Stomach (tissue), 9 donors: ENCODE measurements around the gene NOS2. TPM values are rescaled to one million over a fixed set of nuclear protein-coding genes. Genes with fewer than 3 reads are reported as not detected.

ENCODE experiments used
- DNase-seq, 2 donors: peaks; one replicate each; pipeline versions ENCODE4 v3.0.0 to v3.0.0-alpha.2; 2013 to 2019
- H3K27ac ChIP-seq, 5 donors: fragments of 200-600 bp in 4 of 5; sonication (generic) in 4 of 5; one replicate each; pipeline ENCODE4 v1.5.1; 2013 to 2019; ENCODE audit warnings: mild to moderate bottlenecking in 1 of 5, moderate library complexity in 1 of 5
- H3K27me3 ChIP-seq, 3 donors: fragments of 200-600 bp; sonication (generic); one replicate each; pipeline ENCODE4 v1.5.1; 2017 to 2019; ENCODE audit warnings: mixed run types in 1 of 3
- H3K36me3 ChIP-seq, 4 donors: fragments of 200-600 bp; sonication (generic); 1 replicate in 3 of 4; 2 replicates in 1 of 4; pipeline ENCODE4 v1.5.1; 2016 to 2019
- H3K4me1 ChIP-seq, 4 donors: fragments of 200-600 bp; sonication (generic); one replicate each; pipeline ENCODE4 v1.5.1; 2016 to 2019
- H3K4me3 ChIP-seq, 4 donors: fragments of 200-600 bp; sonication (generic) in 3 of 4; one replicate each; pipeline ENCODE4 v1.5.1; 2016 to 2019; ENCODE audit warnings: mild to moderate bottlenecking in 1 of 4
- H3K9me3 ChIP-seq, 4 donors: fragments of 200-600 bp; sonication (generic); one replicate each; pipeline ENCODE4 v1.5.1; 2016 to 2019
- CTCF ChIP-seq, 7 experiments: fragments of 450-650 bp in 4 of 7; fragments of 200-600 bp in 3 of 7; sonication (generic) in 3 of 7; IDR thresholded peaks; one replicate each; pipeline ENCODE4 v1.5.1; 2016 to 2019; ENCODE audit warnings: antibody characterized with exemption in 7 of 7, control low read depth in 2 of 7, mild to moderate bottlenecking in 1 of 7
- EP300 ChIP-seq: sonication (generic); formaldehyde crosslinking; IDR thresholded peaks from one replicate; pipeline ENCODE4 v1.6.1; 2017; ENCODE audit warnings: antibody characterized with exemption
- POLR2A ChIP-seq, 4 donors: fragments of 450-650 bp; IDR thresholded peaks; one replicate each; pipeline ENCODE4 v1.6.1; 2016; ENCODE audit warnings: antibody characterized with exemption in 4 of 4, control low read depth in 2 of 4, mild to moderate bottlenecking in 1 of 4, moderate library complexity in 1 of 4
- POLR2AphosphoS5 ChIP-seq, 3 donors: sonication (generic); formaldehyde crosslinking; IDR thresholded peaks; one replicate each; pipeline ENCODE4 v1.6.1; 2016; ENCODE audit warnings: antibody characterized with exemption in 3 of 3
- WGBS, 5 donors: extraction: QIAGEN DNeasy Blood & Tissue Kit in 3 of 5; methylation state at CpG; one replicate each; pipeline versions ENCODE4 v1.1.5 to v1.1.7; 2013 to 2018; 5-methylcytosine and 5-hydroxymethylcytosine counted together
- intact Hi-C: fragments of 100-400 bp; cut with DNase I; formaldehyde crosslinking; loops from one replicate; pipeline ENCODE4 v1.15.1; 2023; ENCODE audit warnings: low total_unique reads
- polyA plus RNA-seq, 3 donors: library from polyadenylated mRNA; stranded (reverse); fragments of 200-250 nt; gene quantifications; one replicate each; pipeline ENCODE4 v1.2.3, GENCODE V29; 2013
- total RNA-seq, 5 donors: library from RNA; depleted of rRNA; stranded (reverse); fragments of >200 nt; gene quantifications; one replicate each; pipeline versions ENCODE4 v1.1.0 to v1.2.3, GENCODE V29; 2014 to 2016
- donor health status: healthy with polysubstance abuse.
- donor health status: Bipolar disorder and iron deficiency.
- donor health status: healthy.

The NOS2 gene
- total and polyA plus RNA-seq, 8 donors = 0.18 to 0.87 (median 0.20) TPM; not detected in 5

DNA sequence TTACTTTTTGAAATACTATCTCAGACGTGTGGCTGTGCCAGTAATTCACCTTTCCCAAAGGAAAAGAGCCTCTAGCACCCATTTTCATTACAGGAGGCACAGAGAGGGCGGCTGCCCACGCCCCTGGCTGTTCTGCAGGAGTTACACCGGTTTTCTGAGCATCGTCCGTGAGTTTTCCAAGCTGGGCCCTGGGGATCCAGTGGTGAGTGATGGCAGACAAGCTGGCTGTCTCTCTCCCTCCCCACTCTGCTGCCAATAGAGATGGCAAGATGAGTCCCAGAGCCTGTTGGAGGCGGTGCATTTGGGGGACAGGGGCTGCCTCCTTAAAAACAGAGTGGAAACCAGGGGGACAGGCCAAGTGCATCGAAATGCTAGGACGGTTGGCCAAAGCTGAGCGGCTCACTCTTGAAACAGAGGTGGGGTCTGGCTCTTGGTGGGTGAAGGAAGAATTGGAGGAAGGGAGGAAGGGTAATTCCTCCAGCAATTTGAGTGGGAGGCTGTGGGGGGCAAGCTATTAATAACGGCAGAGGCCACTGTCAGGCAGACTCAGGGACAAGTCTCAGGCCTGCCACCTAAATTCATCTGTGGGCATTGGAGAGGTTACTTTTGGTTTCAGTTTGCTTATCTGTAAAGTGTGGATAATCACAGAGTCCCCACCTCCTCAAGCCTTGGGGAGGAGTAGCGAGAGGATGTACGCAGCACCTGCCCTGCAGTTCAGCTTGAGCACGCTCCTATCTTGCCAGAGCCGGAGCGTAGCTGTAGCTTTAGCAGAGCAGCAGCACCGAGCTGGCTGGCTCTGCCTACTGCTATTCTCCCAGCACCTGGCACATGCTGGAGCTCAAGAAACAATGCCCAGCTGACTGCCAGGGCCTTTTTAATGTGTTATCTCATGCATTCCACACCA lies 7.5 kb upstream of the NOS2 start:
- H3K9me3 ChIP-seq = no peaks in the 10 kb centered on the region
- WGBS, 5 donors = 54 to 75% (median 64%) methylated on average over 14 to 17 of the region's 17 CpGs
- peaks cover 3 to 22% (median 14%) of the 10 kb centered on the region in 4 donors for H3K4me1 ChIP-seq
- DNase-seq = peak; percentile 49 to 71
- H3K36me3 ChIP-seq = no peaks in the 10 kb centered on the region
- intact Hi-C loops = no loop called here
- TF ChIP-seq CTCF (IDR thresholded peaks at IDR 0.05) = no peak
- no peak for TF ChIP-seq EP300
- TF ChIP-seq POLR2AphosphoS5 (IDR thresholded peaks at IDR 0.05) = no peak
- TF ChIP-seq POLR2A (IDR thresholded peaks at IDR 0.05) = no peak
- H3K27me3 ChIP-seq = no peaks in the 10 kb centered on the region
- peak overlapping the region in 1 of 5 donors; percentile 55 for H3K27ac ChIP-seq
- H3K4me3 ChIP-seq = peak overlapping the region in 2 of 4 donors; percentile 8 to 25

DNA sequence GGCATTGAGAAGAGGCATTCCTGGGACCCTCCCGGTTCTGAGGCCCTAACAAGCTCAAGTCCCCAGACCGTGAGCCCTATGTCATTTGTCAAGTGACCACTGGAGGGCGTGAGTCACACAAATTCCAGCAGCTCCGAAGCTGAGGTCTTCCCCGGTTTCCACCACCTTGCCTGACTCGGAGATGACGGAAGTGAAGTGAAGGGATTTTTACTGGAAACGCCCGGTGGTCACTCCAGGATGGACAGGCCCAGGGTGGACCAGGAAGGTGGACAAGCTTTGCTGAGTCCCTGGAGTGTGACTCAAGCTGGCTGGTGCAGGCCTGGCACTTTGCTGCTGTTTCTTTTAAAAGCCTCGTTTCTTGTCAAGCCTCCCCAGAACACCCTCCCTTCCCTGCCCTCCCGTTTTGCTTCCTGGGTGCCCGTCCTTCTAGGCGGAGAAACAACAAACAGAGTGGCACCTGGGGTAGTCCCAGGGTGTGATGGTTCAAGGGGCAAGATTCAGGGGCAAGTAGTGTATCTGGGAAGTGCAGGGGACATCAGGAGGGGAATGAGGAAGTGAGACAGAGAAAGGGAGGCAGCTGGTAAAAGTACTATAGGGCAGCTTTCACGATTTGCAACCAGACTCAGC lies 5.3 kb upstream of the NOS2 start:
- peak overlapping the region; percentile 29 to 37 (median 33) for H3K4me3 ChIP-seq
- H3K4me1 ChIP-seq = peaks cover 3 to 22% (median 12%) of the 10 kb centered on the region in 4 donors
- H3K9me3 ChIP-seq = no peaks in the 10 kb centered on the region
- H3K27ac ChIP-seq = peak overlapping the region in 3 of 5 donors; percentile 44 to 60 (median 58)
- TF ChIP-seq EP300 = no peak
- peak in 5 of 7 experiments; percentile 73 to 89 (median 81) for TF ChIP-seq CTCF (IDR thresholded peaks at IDR 0.05)
- TF ChIP-seq POLR2AphosphoS5 (IDR thresholded peaks at IDR 0.05) = peak in 1 of 3 donors; percentile 81
- TF ChIP-seq POLR2A (IDR thresholded peaks at IDR 0.05) = no peak
- peak; percentile 86 to 96 for DNase-seq
- no peaks in the 10 kb centered on the region for H3K27me3 ChIP-seq
- intact Hi-C loops = no loop called here
- no peaks in the 10 kb centered on the region for H3K36me3 ChIP-seq
- 1 to 3% (median 2%) methylated on average over 12 to 14 of the region's 14 CpGs for WGBS, 5 donors

DNA sequence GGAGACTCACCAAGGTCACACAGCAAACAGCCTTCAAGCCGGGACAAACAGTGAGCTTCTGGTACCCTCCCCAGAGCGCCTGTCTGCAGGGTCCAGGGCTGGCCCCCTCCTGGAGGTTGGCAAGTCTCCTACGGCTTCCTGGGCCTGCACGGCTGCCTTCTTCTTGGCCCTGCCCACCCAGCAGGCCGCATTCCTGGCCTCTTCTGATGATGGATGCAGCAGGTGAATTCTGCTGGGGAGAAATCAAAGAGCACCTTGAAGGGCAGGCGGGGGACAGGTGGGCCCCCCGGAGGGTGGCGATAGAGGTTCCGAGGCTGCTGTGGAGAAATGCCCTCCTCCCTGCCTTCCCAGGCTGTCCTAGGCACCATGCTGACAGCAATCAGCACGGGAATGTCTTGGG lies 3.8 kb upstream of the NOS2 start:
- Histone ChIP-seq H3K4me1 (peaks cover 3 to 22% (median 12%) of the 10 kb centered on the region in 4 donors), H3K27me3 (no peaks in the 10 kb centered on the region), H3K4me3 (no peak overlapping the region), H3K36me3 (no peaks in the 10 kb centered on the region), H3K9me3 (no peaks in the 10 kb centered on the region), H3K27ac (no peak overlapping the region)
- 72 to 83% (median 76%) methylated on average over 8 to 10 of the region's 10 CpGs for WGBS, 5 donors
- TF ChIP-seq CTCF (IDR thresholded peaks at IDR 0.05) (no peak), POLR2A (IDR thresholded peaks at IDR 0.05) (no peak), POLR2AphosphoS5 (IDR thresholded peaks at IDR 0.05) (no peak), EP300 (no peak)
- intact Hi-C loops = loop anchor here (5.0 kb wide), 1 partner anchor 78 kb away; no protein-coding TSS in a partner anchor
- no peak for DNase-seq

DNA sequence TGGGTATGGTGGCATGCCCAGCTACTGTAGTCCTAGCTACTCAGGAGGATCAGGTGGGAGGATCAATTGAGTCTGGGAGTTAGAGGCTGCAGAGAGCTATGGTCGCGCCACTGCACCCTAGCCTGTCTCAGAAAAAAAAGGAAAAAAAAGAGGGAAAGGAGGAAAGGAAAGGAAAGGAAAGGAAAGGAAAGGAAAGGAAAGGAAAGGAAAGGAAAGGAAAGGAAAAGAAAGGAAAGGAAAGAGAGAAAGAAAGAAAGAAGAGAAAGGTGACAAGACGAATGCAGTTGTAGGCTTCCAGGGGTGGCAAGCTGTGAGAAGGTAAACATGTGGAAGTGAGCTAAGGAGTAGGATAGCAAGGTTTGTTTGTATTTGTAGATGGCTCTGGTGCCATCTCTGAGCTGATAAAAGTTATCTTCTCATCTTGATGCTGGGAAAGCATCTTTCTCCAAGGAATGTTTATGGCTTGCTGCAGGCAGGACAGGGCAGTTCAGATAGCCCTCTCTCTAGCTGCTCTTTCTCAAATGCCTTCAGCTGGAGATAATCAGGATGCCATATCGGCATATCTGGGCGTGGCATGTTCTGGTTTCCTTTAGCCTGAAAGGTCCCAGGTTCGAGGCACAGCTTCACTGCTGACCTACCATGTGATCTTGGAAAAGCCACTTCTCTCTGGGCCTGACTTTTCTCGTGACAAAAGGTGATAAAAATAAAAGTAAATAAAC lies 2.8 kb upstream of the NOS2 start:
- TF ChIP-seq EP300 = no peak
- DNase-seq = no peak
- Histone ChIP-seq H3K4me1 (peaks cover 3 to 17% (median 10%) of the 10 kb centered on the region in 4 donors), H3K4me3 (no peak overlapping the region), H3K27me3 (peaks cover 0 to 4% (median 0%) of the 10 kb centered on the region in 3 donors), H3K9me3 (no peaks in the 10 kb centered on the region), H3K36me3 (no peaks in the 10 kb centered on the region), H3K27ac (no peak overlapping the region)
- 58 to 69% (median 63%) methylated on average over 7 of the region's 7 CpGs for WGBS, 5 donors
- intact Hi-C loops = loop anchor here (5.0 kb wide), 1 partner anchor 79 kb away; no protein-coding TSS in a partner anchor
